ENCODE results near the gene COX4I2.
"Not testable (repeated sequence)": the region's sequence is repeated elsewhere in the genome, so short reads cannot be mapped to it uniquely, and the experiment has no call there.

The COX4I2 gene

GRCh38 chr20:31648104-31648503 is 10.4 kb downstream of the COX4I2 start:
- FAIRE-seq, result not testable (repeated sequence)

DNA sequence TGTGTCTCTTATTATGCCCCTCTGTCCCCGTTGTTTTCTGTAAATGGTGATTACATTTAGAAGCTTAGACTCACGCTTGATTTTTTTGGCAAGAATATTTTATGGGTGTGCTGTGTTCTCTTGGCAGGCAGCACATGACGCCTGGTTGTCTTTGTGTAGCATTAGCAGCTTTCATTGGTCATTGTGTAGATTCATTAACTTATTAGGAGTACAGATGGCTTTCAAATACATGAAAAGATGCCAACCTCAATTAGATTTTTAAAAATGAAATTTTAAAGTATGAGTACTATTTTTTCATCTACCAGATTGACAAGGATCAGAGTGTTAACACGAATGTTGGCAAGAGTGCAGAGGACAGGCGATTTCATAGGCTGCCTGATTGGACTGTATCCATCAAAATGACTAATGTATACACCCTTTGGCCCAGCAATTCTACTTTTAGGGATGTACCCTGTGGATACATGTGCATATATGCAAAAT is 15.2 kb downstream of the COX4I2 start:
- no peak for DNase-seq (ENCODE audit: insufficient read length, low spot score)
- no peak for FAIRE-seq

More at GRCh38 chr20:31648104-31648503, 10.4 kb downstream of the COX4I2 start:
- not testable (repeated sequence) for DNase-seq (ENCODE audit: insufficient read length, low spot score)

- DNase-seq (ENCODE audit: insufficient read length, low spot score) (no peak), FAIRE-seq (no peak)
Observed at GRCh38 chr20:31653561-31653960, 15.8 kb downstream of the COX4I2 start.

GRCh38 chr20:31654534-31654933 is 16.8 kb downstream of the COX4I2 start:
- FAIRE-seq (no peak), DNase-seq (ENCODE audit: insufficient read length, low spot score) (no peak)

DNA sequence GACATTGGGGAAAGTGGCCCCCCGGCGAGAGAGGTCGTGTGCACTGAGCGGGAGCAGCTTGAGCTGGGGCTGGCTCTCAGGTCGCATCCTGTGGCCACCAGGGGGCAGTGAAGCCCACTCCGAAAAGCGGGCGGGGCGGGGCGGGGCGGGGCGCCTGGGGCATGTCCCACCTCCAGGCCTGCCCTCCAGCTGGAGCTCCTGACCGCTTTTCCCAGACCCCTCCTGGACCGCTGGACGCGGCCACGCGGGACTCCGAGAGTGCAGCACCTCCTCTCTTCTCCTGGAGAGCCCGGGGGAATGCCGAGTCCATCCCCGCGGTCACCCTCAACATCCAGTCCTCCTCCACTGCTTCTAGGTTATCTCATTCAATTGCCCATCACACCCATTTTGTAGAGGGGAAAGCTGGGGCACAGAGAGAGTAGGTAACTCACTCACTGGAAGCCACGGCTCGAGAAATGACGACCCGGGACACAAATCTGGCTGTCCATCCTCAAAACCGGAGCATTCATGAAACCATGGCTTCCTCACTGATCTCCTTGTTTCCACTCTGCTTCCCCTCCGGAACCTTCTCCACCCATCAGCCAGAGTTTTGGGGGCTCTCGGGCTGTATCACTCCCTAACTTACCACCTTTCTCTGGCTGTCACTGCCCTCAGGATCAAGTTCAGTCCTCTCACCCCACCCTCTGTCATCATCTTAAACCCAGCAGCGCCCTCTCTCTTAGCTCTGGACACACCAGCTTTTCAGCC is 24.1 kb downstream of the COX4I2 start:
- no peak for FAIRE-seq

GRCh38 chr20:31662372-31662854 is 24.7 kb downstream of the COX4I2 start:
- FAIRE-seq (no peak), DNase-seq (ENCODE audit: insufficient read length, low spot score) (no peak)

More for the DNA sequence above, 24.1 kb downstream of the COX4I2 start:
- peak; percentile 75 for DNase-seq (ENCODE audit: insufficient read length, low spot score)

GRCh38 chr20:31663524-31663837 is 25.8 kb downstream of the COX4I2 start:
- DNase-seq (ENCODE audit: insufficient read length, low spot score) (no peak), FAIRE-seq (no peak)

DNA sequence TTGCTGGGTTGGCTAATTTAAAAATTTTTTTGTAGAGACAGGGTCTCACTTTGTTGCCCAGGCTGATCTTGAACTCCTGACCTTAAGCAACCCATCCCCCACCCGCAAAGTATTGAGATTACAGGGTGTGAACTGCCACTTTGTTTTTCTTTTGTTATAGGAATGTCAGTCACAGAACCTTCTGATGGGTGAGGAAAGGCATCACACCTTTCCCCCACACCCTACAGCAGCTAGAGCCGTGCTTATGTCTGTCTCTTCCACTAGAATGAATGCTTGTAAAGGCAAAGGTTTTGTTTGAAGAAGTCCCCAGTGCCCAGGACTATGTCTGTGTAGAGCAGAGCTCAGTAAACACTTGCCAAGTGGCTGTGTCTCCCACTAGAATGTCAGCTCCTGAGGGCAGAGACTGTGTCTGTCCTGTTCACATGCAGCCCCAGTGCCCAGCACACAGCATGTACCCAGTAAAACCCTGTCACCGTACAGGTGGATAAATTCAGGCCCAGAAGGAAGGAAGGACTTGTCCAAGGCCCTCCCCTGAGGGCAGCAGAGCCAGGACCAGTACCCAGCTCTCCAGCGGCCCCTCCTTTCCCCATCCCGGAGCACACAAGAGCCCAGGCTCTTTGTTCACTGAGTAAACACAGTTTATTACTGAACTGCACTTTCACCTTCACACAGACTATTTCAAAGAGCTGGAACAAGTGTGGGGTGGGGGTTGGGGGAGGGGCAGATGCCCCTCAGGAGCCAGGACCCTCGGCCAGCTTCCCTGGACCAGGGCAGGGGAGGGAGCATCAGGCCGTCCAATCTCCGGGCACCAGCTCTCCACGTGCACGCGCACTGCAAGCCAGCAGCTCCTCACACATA is 26.4 kb downstream of the COX4I2 start:
- FAIRE-seq (no peak), DNase-seq (ENCODE audit: insufficient read length, low spot score) (no peak)

DNA sequence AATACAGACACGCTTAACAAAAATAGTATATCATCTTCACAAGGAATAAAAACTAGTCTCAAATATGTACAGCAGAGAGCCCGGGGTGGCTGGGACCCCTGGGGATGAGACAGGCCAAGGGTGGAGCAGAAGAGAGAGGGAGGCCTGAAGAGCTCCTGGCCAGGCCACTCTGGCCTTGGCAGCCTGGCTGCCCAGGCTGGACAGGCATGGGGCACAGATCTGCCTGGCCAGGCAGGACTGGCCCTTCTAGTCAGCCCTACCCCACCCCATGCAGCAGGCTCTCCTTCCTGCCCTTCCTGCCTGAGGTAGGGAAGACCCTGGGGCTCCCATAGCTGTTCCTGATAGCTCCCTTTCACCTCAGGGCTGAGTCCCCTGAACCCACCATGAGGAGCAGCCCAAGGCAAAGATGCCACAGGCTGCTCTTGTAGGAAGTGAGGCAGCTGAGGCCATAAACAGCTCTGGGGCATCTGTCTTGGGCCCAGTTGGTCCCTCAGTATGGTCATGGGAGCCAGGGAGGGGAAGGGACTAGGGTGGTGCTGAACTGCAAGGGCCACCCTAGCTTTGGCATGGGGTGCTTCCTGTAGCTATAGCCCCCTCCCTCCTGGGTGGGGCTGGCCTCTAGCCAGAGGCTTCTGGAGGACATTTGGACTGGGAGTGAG is 27.1 kb downstream of the COX4I2 start:
- DNase-seq (ENCODE audit: insufficient read length, low spot score) (no peak), FAIRE-seq (no peak)

- no peak for DNase-seq (ENCODE audit: insufficient read length, low spot score)
- FAIRE-seq, result no peak
Observed at GRCh38 chr20:31665753-31666152, 28.0 kb downstream of the COX4I2 start.

- FAIRE-seq, result no peak
- DNase-seq (ENCODE audit: insufficient read length, low spot score), result no peak
Observed at GRCh38 chr20:31666258-31667042, 28.7 kb downstream of the COX4I2 start.

DNA sequence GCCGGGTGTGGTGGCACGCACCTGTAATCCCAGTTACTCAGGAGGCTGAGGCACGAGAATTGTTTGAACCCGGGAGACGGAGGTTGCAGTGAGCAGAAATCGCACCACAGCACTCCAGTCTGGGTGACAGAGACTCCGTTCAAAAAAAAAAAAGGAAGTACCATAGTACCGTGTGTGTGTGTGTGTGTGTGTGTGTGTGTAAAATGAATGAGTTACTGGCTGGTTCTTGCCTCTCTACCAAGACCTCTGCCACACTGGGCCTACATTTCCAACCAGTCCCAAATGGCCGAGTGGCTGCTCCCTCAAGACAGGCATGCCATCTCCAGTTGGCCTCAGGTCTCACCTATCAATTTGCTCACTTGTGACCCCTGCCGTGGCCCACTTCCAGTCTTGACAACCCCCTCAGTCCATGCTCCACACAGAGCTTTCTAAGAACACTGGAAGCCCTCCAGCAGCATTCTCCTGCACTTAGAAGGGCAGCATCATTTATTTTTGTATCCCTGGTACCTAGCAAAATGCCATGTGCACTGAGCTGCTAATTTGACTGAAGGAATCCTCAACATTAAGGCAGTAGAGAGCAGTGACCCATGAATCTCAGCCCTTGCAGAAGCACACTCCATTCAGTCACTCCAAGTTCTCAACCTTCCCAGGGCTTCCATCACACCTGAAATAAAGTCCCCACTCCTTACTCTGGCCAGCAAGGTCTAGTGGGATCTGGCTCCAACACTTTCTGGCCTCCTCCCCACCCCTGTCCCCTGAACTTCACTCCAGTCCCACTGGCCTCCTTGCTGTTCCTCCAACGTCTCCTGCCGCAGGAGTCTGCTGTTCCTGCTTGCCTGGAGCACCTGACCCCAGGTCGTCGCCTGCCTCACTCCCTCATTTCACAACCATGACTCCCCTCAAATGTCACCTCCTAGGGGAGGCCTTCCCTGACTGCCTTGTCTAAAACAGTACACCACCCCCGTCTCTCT is 29.9 kb downstream of the COX4I2 start:
- DNase-seq (ENCODE audit: insufficient read length, low spot score) (no peak), FAIRE-seq (no peak)

DNA sequence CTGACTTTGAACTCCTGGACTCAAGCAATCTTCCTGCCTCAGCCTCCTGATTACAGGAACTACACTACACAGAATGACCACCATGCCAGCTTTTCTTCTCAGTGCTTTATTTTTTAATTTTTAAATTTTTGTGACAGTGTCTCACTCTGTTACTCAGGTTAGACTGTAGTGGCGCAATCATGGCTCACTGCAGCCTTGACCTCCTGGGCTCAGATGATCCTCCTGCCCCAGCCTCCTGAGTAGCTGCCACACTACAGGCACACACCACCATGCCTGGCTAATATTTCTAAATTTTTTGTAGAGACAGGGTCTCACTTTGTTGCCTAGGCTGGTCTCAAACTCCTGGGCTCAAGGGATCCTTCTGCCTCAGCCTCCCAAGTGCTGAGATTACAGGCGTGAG is 31.2 kb downstream of the COX4I2 start:
- not testable (repeated sequence) for FAIRE-seq; DNase-seq (ENCODE audit: insufficient read length, low spot score)

DNA sequence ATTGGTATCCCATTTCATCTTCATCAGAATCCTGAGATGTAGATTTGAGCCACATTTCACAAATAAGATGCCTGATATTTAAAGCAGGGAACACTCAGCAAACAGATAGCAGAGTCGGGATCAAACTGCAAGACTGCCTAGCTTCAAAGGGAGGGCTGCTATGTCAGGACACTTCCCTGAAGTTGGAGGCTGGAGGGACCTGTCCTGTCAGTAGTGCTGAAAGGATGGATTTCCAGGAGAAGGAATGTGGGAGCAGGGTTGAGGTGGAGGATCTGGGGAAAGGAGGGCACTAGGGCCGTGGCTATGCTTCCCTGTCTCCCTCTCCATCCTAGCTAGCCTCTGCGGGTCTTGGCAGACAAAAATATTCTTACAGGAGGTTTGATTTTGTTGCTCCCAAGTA is 32.2 kb downstream of the COX4I2 start:
- DNase-seq (ENCODE audit: insufficient read length, low spot score), result no peak

DNA sequence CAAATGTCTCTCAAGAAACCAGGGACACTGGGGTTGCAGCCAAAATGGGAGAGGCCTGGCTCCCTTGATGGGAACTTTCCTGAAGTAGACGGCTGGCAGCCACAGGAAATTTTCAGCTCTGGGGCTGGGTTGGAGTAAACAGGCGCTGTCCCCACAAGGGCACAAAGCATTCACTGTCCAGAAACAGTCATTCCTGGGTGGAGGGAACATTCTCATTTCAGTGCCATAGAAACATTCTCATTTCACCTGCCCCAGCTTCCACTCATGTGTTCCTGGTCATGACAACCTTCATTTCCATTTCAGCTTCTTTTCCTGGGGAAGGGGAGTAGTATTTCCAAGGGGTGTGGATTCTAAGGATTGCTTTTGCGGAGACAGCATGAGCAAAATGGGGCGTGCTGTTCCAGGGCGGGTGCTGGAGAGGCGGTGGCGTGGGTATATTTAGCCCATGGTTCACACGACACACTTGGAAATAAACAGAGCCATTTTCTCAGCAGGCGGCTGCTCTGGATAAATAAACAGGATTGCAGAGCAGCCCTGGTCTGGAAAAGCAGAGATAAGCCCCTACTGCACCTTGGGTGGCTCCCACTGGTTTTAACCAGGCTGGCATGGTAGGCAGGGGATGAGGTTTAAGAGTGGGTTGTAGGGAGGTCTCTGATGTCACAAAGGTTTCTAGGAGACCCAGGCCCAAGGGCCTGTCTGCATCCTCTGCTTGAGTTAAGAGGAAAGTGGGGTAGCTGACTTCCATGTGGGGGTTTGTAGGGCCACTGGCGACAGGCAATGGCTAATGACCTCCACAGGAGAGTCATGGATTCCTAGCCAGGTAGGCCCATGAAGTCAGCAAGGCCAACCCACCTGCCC is 32.9 kb downstream of the COX4I2 start:
- FAIRE-seq (no peak), DNase-seq (ENCODE audit: insufficient read length, low spot score) (no peak)

More for the DNA sequence above, 32.2 kb downstream of the COX4I2 start:
- no peak for FAIRE-seq

- no peak for FAIRE-seq
- DNase-seq (ENCODE audit: insufficient read length, low spot score), result no peak
Observed at GRCh38 chr20:31671324-31671723, 33.6 kb downstream of the COX4I2 start.

GRCh38 chr20:31673435-31673834 is 35.7 kb downstream of the COX4I2 start:
- DNase-seq (ENCODE audit: insufficient read length, low spot score), result no peak
- FAIRE-seq, result no peak

GRCh38 chr20:31673943-31674463 is 36.3 kb downstream of the COX4I2 start:
- no peak for FAIRE-seq
- no peak for DNase-seq (ENCODE audit: insufficient read length, low spot score)

All from GM19239 (cell line).